Gastroesophageal sphincter (tissue), 4 donors: ENCODE data around the gene CNNM2. TPM values are rescaled to one million over a fixed set of nuclear protein-coding genes. Genes with fewer than 3 reads are reported as not detected.

Source experiments
- ATAC-seq: fragments of 150-250 bp; one replicate; pipeline ENCODE4 v1.9.1; 2016; ENCODE audit warnings: mild to moderate bottlenecking, moderate library complexity
- H3K27ac ChIP-seq, 4 donors: fragments of 200-600 bp; sonication (generic) in 3 of 4; 1 replicate in 3 of 4; 2 replicates in 1 of 4; pipeline ENCODE4 v1.5.1; 2016 to 2019
- H3K27me3 ChIP-seq: fragments of 200-600 bp; sonication (generic); one replicate; pipeline ENCODE4 v1.5.1; 2019
- H3K36me3 ChIP-seq, 2 donors: fragments of 200-600 bp; sonication (generic); one replicate each; pipeline ENCODE4 v1.5.1; 2019; ENCODE audit warnings: control low read depth in 1 of 2
- H3K4me1 ChIP-seq, 3 donors: fragments of 200-600 bp; sonication (generic); 1 replicate in 2 of 3; 2 replicates in 1 of 3; pipeline ENCODE4 v1.5.1; 2016 to 2019; ENCODE audit warnings: control low read depth in 2 of 3
- H3K4me3 ChIP-seq, 2 donors: fragments of 200-600 bp; sonication (generic); one replicate each; pipeline ENCODE4 v1.5.1; 2019; ENCODE audit warnings: mild to moderate bottlenecking in 1 of 2, moderate library complexity in 1 of 2
- H3K9me3 ChIP-seq, 3 donors: fragments of 200-600 bp; sonication (generic); one replicate each; pipeline ENCODE4 v1.5.1; 2017 to 2019; ENCODE audit warnings: control low read depth in 2 of 3
- CTCF ChIP-seq, 4 experiments: fragments of 200-600 bp in 2 of 4; fragments of 450-650 bp in 2 of 4; sonication (generic) in 1 of 4; IDR thresholded peaks; one replicate each; pipeline ENCODE4 v1.5.1; 2017 to 2019; ENCODE audit warnings: antibody characterized with exemption in 4 of 4, mild to moderate bottlenecking in 2 of 4, moderate library complexity in 2 of 4
- EP300 ChIP-seq: sonication (generic); formaldehyde crosslinking; IDR thresholded peaks from one replicate; pipeline ENCODE4 v1.6.1; 2017; ENCODE audit warnings: antibody characterized with exemption, mild to moderate bottlenecking
- POLR2A ChIP-seq, 2 donors: fragments of 450-650 bp; IDR thresholded peaks; one replicate each; pipeline ENCODE4 v1.6.1; 2017; ENCODE audit warnings: antibody characterized with exemption in 2 of 2, mild to moderate bottlenecking in 2 of 2, moderate library complexity in 1 of 2
- POLR2AphosphoS5 ChIP-seq: sonication (generic); formaldehyde crosslinking; IDR thresholded peaks from one replicate; pipeline ENCODE4 v1.6.1; 2017; ENCODE audit warnings: antibody characterized with exemption
- WGBS, 2 donors: methylation state at CpG; one replicate each; pipeline ENCODE4 v1.1.5; 2018; ENCODE audit warnings: low coverage in 1 of 2; 5-methylcytosine and 5-hydroxymethylcytosine counted together
- total RNA-seq, 4 donors: library from RNA; depleted of rRNA; stranded (reverse); fragments of >200 nt; gene quantifications; one replicate each; pipeline ENCODE4 v1.1.0, GENCODE V29; 2016

Gene CNNM2
- total RNA-seq, 4 donors from 2014 or later = 3.8 to 10.7 (median 7.5) TPM

GRCh38 chr10:103077491-103078308, 159.6 kb downstream of the CNNM2 start:
- H3K4me1 ChIP-seq = no peaks in the 10 kb centered on the region
- TF ChIP-seq EP300 (no peak), POLR2A (IDR thresholded peaks at IDR 0.05) (no peak), CTCF (IDR thresholded peaks at IDR 0.05) (no peak)
- H3K36me3 ChIP-seq = peaks cover 0 to 61% of the 10 kb centered on the region in 2 donors
- no peaks in the 10 kb centered on the region for H3K9me3 ChIP-seq
- ATAC-seq = no peak
- no peak overlapping the region for H3K27ac ChIP-seq
- WGBS, 2 donors = 80 to 86% methylated on average over 12 to 14 of the region's 16 CpGs
- no peaks in the 10 kb centered on the region for H3K27me3 ChIP-seq
- no peak overlapping the region for H3K4me3 ChIP-seq

- no peak overlapping the region for H3K4me3 ChIP-seq
- 76% methylated on average over 3 of the region's 3 CpGs; no CpG with 5 or more reads in 1 of the 2 donors for WGBS, 2 donors
- no peaks in the 10 kb centered on the region for H3K27me3 ChIP-seq
- H3K9me3 ChIP-seq = no peaks in the 10 kb centered on the region
- ATAC-seq = no peak
- TF ChIP-seq POLR2A (IDR thresholded peaks at IDR 0.05) (no peak), POLR2AphosphoS5 (no peak), CTCF (IDR thresholded peaks at IDR 0.05) (no peak), EP300 (no peak)
- no peaks in the 10 kb centered on the region for H3K4me1 ChIP-seq
- H3K27ac ChIP-seq = no peak overlapping the region
- H3K36me3 ChIP-seq = peaks cover 0 to 60% of the 10 kb centered on the region in 2 donors
Observed at GRCh38 chr10:103078309-103078615, 160.2 kb downstream of the CNNM2 start.

GRCh38 chr10:103078676-103079075, 160.6 kb downstream of the CNNM2 start:
- TF ChIP-seq POLR2A (IDR thresholded peaks at IDR 0.05) (no peak), CTCF (IDR thresholded peaks at IDR 0.05) (no peak), EP300 (no peak), POLR2AphosphoS5 (no peak)
- H3K4me1 ChIP-seq = no peaks in the 10 kb centered on the region
- H3K27me3 ChIP-seq = no peaks in the 10 kb centered on the region
- peaks cover 0 to 64% of the 10 kb centered on the region in 2 donors for H3K36me3 ChIP-seq
- H3K4me3 ChIP-seq = no peak overlapping the region
- no peak overlapping the region for H3K27ac ChIP-seq
- H3K9me3 ChIP-seq = no peaks in the 10 kb centered on the region
- ATAC-seq = no peak
- 67 to 85% methylated on average over 3 to 5 of the region's 14 CpGs for WGBS, 2 donors

GRCh38 chr10:103079100-103079499, 161.0 kb downstream of the CNNM2 start:
- Histone ChIP-seq H3K4me1 (no peaks in the 10 kb centered on the region), H3K27me3 (no peaks in the 10 kb centered on the region), H3K9me3 (no peaks in the 10 kb centered on the region), H3K27ac (no peak overlapping the region), H3K4me3 (no peak overlapping the region), H3K36me3 (peaks cover 0 to 68% of the 10 kb centered on the region in 2 donors)
- no peak for ATAC-seq
- WGBS, 2 donors = 73% methylated on average over 3 of the region's 7 CpGs; no CpG with 5 or more reads in 1 of the 2 donors
- no peak for TF ChIP-seq EP300

GRCh38 chr10:103079946-103080345, 161.9 kb downstream of the CNNM2 start:
- TF ChIP-seq EP300 (no peak), POLR2A (IDR thresholded peaks at IDR 0.05) (no peak), POLR2AphosphoS5 (no peak), CTCF (IDR thresholded peaks at IDR 0.05) (no peak)
- 86% methylated on average over 7 of the region's 11 CpGs; no CpG with 5 or more reads in 1 of the 2 donors for WGBS, 2 donors
- no peaks in the 10 kb centered on the region for H3K9me3 ChIP-seq

More at GRCh38 chr10:103079946-103080345, 161.9 kb downstream of the CNNM2 start:
- Histone ChIP-seq H3K27me3 (no peaks in the 10 kb centered on the region), H3K4me1 (no peaks in the 10 kb centered on the region), H3K4me3 (no peak overlapping the region), H3K36me3 (peaks cover 0 to 69% of the 10 kb centered on the region in 2 donors), H3K27ac (no peak overlapping the region)
- no peak for ATAC-seq
